Esophagus muscularis mucosa (tissue), 4 donors: ENCODE results near the gene ITGB5. TPM values are rescaled to one million over a fixed set of nuclear protein-coding genes. Genes with fewer than 3 reads are reported as not detected.

Experiments used
- DNase-seq: peaks from one replicate; pipeline ENCODE4 v3.0.0-alpha.2; 2017; ENCODE audit errors: extremely low spot score
- H3K27ac ChIP-seq, 4 donors: fragments of 200-600 bp; sonication (generic); replicated peaks in 1 of 4; 1 replicate in 3 of 4; 2 replicates in 1 of 4; pipeline ENCODE4 v1.5.1; 2016 to 2019; ENCODE audit warnings: mild to moderate bottlenecking in 1 of 4
- H3K27me3 ChIP-seq, 4 donors: fragments of 200-600 bp; sonication (generic); one replicate each; pipeline versions ENCODE4 v1.5.1 to v1.6.0; 2016 to 2019
- H3K36me3 ChIP-seq, 4 donors: fragments of 200-600 bp; sonication (generic); one replicate each; pipeline ENCODE4 v1.5.1; 2016 to 2019
- H3K4me1 ChIP-seq, 4 donors: fragments of 200-600 bp; sonication (generic); one replicate each; pipeline ENCODE4 v1.5.1; 2016 to 2019
- H3K4me3 ChIP-seq, 4 donors: fragments of 200-600 bp; sonication (generic); 1 replicate in 2 of 4; 2 replicates in 2 of 4; pipeline ENCODE4 v1.5.1; 2016 to 2019; ENCODE audit warnings: mild to moderate bottlenecking in 4 of 4, moderate library complexity in 1 of 4
- H3K9me3 ChIP-seq, 4 donors: fragments of 200-600 bp; sonication (generic); 1 replicate in 3 of 4; 2 replicates in 1 of 4; pipeline ENCODE4 v1.5.1; 2016 to 2019
- CTCF ChIP-seq, 3 experiments: fragments of 200-600 bp in 2 of 3; fragments of 450-650 bp in 1 of 3; sonication (generic) in 2 of 3; IDR thresholded peaks; one replicate each; pipeline ENCODE4 v1.5.1; 2017 to 2019; ENCODE audit warnings: antibody characterized with exemption in 3 of 3, mild to moderate bottlenecking in 2 of 3, moderate library complexity in 1 of 3
- EP300 ChIP-seq: sonication (generic); formaldehyde crosslinking; IDR thresholded peaks from one replicate; pipeline ENCODE4 v1.6.1; 2017; ENCODE audit warnings: antibody characterized with exemption
- POLR2A ChIP-seq: fragments of 450-650 bp; IDR thresholded peaks from one replicate; pipeline ENCODE4 v1.6.1; 2017; ENCODE audit warnings: antibody characterized with exemption, moderate library complexity, mild to moderate bottlenecking, low read depth
- POLR2AphosphoS5 ChIP-seq, 2 donors: sonication (generic); formaldehyde crosslinking; IDR thresholded peaks; one replicate each; pipeline ENCODE4 v1.6.1; 2017; ENCODE audit warnings: antibody characterized with exemption in 2 of 2
- WGBS: methylation state at CpG from one replicate; pipeline ENCODE4 v1.1.5; 2018; 5-methylcytosine and 5-hydroxymethylcytosine counted together
- intact Hi-C: fragments of 100-400 bp; cut with DNase I; formaldehyde crosslinking; loops from one replicate; pipeline ENCODE4 v1.15.1; 2023
- total RNA-seq, 4 donors: library from RNA; depleted of rRNA; stranded (reverse); fragments of >200 nt; gene quantifications; one replicate each; pipeline versions ENCODE4 v1.1.0 to v1.2.1, GENCODE V29; 2016

ITGB5 gene
- total RNA-seq, 4 donors from 2014 or later, result 114 to 284 (median 188) TPM

- Histone ChIP-seq H3K4me1 (peaks cover 59 to 77% (median 67%) of the 10 kb centered on the region in 4 donors), H3K4me3 (no peak overlapping the region), H3K27ac (peak overlapping the region; percentile 63 to 65 (median 64)), H3K36me3 (peaks cover 0 to 26% (median 12%) of the 10 kb centered on the region in 4 donors), H3K27me3 (no peaks in the 10 kb centered on the region), H3K9me3 (no peaks in the 10 kb centered on the region)
- 77% methylated on average over 1 of the region's 1 CpG for WGBS
- intact Hi-C loops, result no loop called here
- no peak for DNase-seq
- no peak for TF ChIP-seq EP300
- no peak for TF ChIP-seq POLR2AphosphoS5 (IDR thresholded peaks at IDR 0.05)
- TF ChIP-seq POLR2A, result no peak
- TF ChIP-seq CTCF (IDR thresholded peaks at IDR 0.05), result no peak
These were observed 50.7 kb downstream of the ITGB5 start for GRCh38 chr3:124836448-124836847.

GRCh38 chr3:124834723-124835718 is 52.1 kb downstream of the ITGB5 start:
- peak; percentile 50 to 65 for TF ChIP-seq POLR2AphosphoS5 (IDR thresholded peaks at IDR 0.05)
- no peak for TF ChIP-seq POLR2A
- peak overlapping the region in 2 of 4 donors; percentile 6 to 18 for H3K4me3 ChIP-seq
- H3K9me3 ChIP-seq, result no peaks in the 10 kb centered on the region
- 41% methylated on average over 20 of the region's 20 CpGs for WGBS
- H3K27me3 ChIP-seq, result no peaks in the 10 kb centered on the region
- intact Hi-C loops, result no loop called here
- DNase-seq, result no peak
- peak overlapping the region; percentile 63 to 65 (median 64) for H3K27ac ChIP-seq
- peaks cover 62 to 86% (median 77%) of the 10 kb centered on the region in 4 donors for H3K4me1 ChIP-seq
- H3K36me3 ChIP-seq, result peaks cover 0 to 24% (median 4%) of the 10 kb centered on the region in 4 donors

GRCh38 chr3:124833710-124834332 is 53.3 kb downstream of the ITGB5 start:
- Histone ChIP-seq H3K27ac (peak overlapping the region; percentile 50 to 65 (median 64)), H3K4me3 (no peak overlapping the region), H3K4me1 (peaks cover 72 to 95% (median 88%) of the 10 kb centered on the region in 4 donors), H3K36me3 (peaks cover 0 to 20% (median 4%) of the 10 kb centered on the region in 4 donors), H3K27me3 (no peaks in the 10 kb centered on the region), H3K9me3 (no peaks in the 10 kb centered on the region)
- TF ChIP-seq EP300 (no peak), POLR2A (no peak), POLR2AphosphoS5 (IDR thresholded peaks at IDR 0.05) (no peak), CTCF (IDR thresholded peaks at IDR 0.05) (no peak)
- 89% methylated on average over 4 of the region's 4 CpGs for WGBS
- DNase-seq, result no peak
- intact Hi-C loops, result no loop called here

- peaks cover 73 to 90% (median 89%) of the 10 kb centered on the region in 4 donors for H3K4me1 ChIP-seq
- TF ChIP-seq POLR2A, result no peak
- peak in 1 of 2 donors; percentile 19 for TF ChIP-seq POLR2AphosphoS5 (IDR thresholded peaks at IDR 0.05)
- WGBS, result 63% methylated on average over 1 of the region's 1 CpG
- no peak overlapping the region for H3K4me3 ChIP-seq
- no peak for DNase-seq
- intact Hi-C loops, result no loop called here
- no peaks in the 10 kb centered on the region for H3K9me3 ChIP-seq
- H3K27ac ChIP-seq, result peak overlapping the region; percentile 63 to 75 (median 64)
- H3K36me3 ChIP-seq, result peaks cover 0 to 20% (median 4%) of the 10 kb centered on the region in 4 donors
- no peaks in the 10 kb centered on the region for H3K27me3 ChIP-seq
These were observed 54.1 kb downstream of the ITGB5 start for GRCh38 chr3:124832782-124833709.

- no peak for DNase-seq
- no peaks in the 10 kb centered on the region for H3K27me3 ChIP-seq
- TF ChIP-seq EP300, result no peak
- no peak for TF ChIP-seq CTCF (IDR thresholded peaks at IDR 0.05)
- no peak for TF ChIP-seq POLR2AphosphoS5 (IDR thresholded peaks at IDR 0.05)
- TF ChIP-seq POLR2A, result no peak
- peaks cover 74 to 91% (median 88%) of the 10 kb centered on the region in 4 donors for H3K4me1 ChIP-seq
- H3K36me3 ChIP-seq, result peaks cover 0 to 20% (median 4%) of the 10 kb centered on the region in 4 donors
- peak overlapping the region; percentile 24 to 75 (median 55) for H3K27ac ChIP-seq
- H3K4me3 ChIP-seq, result no peak overlapping the region
- WGBS, result 98% methylated on average over 4 of the region's 4 CpGs
- no peaks in the 10 kb centered on the region for H3K9me3 ChIP-seq
- intact Hi-C loops, result no loop called here
These were observed 55.5 kb downstream of the ITGB5 start for GRCh38 chr3:124831628-124832199.
